KMS-11 (cell line): ENCODE measurements around the gene RMI1.

ENCODE experiments used
- H2AFZ ChIP-seq: fragments of 200-600 bp; sonication (generic); 2 replicates; pipeline ENCODE4 v1.6.1; 2016; ENCODE audit warnings: antibody characterized with exemption, mixed run types, low read depth
- H3K27ac ChIP-seq: fragments of 200-600 bp; sonication (generic); 2 replicates; pipeline ENCODE4 v1.6.1; 2016; ENCODE audit warnings: mild to moderate bottlenecking, mixed run types
- H3K27me3 ChIP-seq: fragments of 200-600 bp; sonication (generic); 2 replicates; pipeline ENCODE4 v1.6.1; 2017; ENCODE audit warnings: mild to moderate bottlenecking, low read depth, mixed run types, moderate library complexity; ENCODE audit not compliant: insufficient read depth
- H3K36me3 ChIP-seq: fragments of 200-600 bp; sonication (generic); 2 replicates; pipeline ENCODE4 v1.6.1; 2017; ENCODE audit warnings: mild to moderate bottlenecking, mixed run types; ENCODE audit not compliant: insufficient read depth
- H3K4me1 ChIP-seq: fragments of 200-600 bp; sonication (generic); 2 replicates; pipeline ENCODE4 v1.6.1; 2016; ENCODE audit warnings: mild to moderate bottlenecking, low read depth, mixed run types; ENCODE audit not compliant: poor library complexity, severe bottlenecking
- H3K4me2 ChIP-seq: fragments of 200-600 bp; sonication (generic); 2 replicates; pipeline ENCODE4 v1.7.0; 2016; ENCODE audit warnings: mild to moderate bottlenecking, mixed run types
- H3K4me3 ChIP-seq: fragments of 200-600 bp; sonication (generic); IDR thresholded peaks from 2 replicates; pipeline ENCODE4 v1.6.1; 2017; ENCODE audit warnings: low read depth, low read length, mixed read lengths; ENCODE audit not compliant: insufficient read depth
- H3K79me2 ChIP-seq: fragments of 200-600 bp; sonication (generic); 2 replicates; pipeline ENCODE4 v1.6.1; 2016; ENCODE audit warnings: low read depth, mixed run types; ENCODE audit not compliant: insufficient read depth
- H3K9ac ChIP-seq: fragments of 200-600 bp; sonication (generic); 2 replicates; pipeline ENCODE4 v1.6.1; 2016; ENCODE audit warnings: mild to moderate bottlenecking, mixed run types
- H4K20me1 ChIP-seq: fragments of 200-600 bp; sonication (generic); 2 replicates; pipeline ENCODE4 v1.6.1; 2016; ENCODE audit warnings: mild to moderate bottlenecking, mixed run types; ENCODE audit not compliant: insufficient read depth
- TF ChIP-seq, protein P1 (sequence below): fragments of 200-600 bp; sonication (generic); conservative IDR thresholded peaks from 2 replicates; pipeline ENCODE4 v1.6.1; 2017; ENCODE audit warnings: low read depth, mild to moderate bottlenecking, antibody characterized with exemption, low read length, moderate library complexity, mixed read lengths

Gene RMI1

DNA sequence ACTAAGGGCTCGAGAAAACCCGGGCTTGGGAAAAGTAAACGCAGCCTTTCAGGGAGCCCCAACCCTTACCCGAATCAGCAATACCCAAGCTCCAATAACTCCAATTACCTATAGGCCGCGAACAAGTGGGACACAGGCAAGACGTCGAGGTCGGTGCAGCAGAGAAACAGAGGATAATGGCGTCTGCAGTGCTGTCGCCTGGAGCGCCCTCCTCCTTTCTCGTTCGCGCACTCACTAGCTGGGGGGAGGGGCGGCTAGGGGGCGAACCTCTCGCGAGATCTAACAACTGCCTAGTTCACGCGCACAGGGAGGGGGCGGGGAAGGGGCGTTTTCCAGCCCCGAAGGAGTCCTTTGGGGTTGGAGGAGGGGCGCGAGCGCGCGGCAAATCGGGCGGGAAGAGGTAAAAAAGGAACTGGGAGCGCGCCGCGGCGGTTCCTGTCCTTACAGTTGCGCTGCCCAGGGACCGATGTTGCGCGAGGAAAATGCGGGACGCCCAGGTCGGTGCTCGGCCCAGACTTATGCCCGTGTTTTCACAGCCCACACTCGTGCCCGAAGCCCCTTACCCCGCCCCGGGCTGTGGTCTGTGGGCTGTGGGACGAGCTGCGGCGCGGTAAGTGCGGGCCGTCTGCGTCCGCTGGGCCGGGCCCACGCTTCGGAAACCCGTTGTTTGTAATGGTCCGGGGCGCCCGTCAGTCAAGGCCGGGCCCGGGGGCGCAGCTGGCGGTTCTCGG lies at the start of gene RMI1:
RMI1 (plus strand) TSS at position 411 of the 731 bp plus-strand sequence. CDS start 20,182 bp downstream, outside the sequence.
- Histone ChIP-seq H3K4me1 (peaks cover 61% of the 10 kb centered on the region), H2AFZ (peak within 1 kb of the TSS; percentile 56), H3K79me2 (peaks cover 94% of the 10 kb centered on the region), H3K4me2 (peak within 1 kb of the TSS; percentile 86), H3K36me3 (peaks cover 16% of the 10 kb centered on the region), H3K27ac (peak within 1 kb of the TSS; percentile 100), H3K9ac (peak within 1 kb of the TSS; percentile 100), H4K20me1 (peaks cover 37% of the 10 kb centered on the region), H3K4me3 (peak within 1 kb of the TSS; percentile 36), H3K27me3 (no peaks in the 10 kb centered on the region)
- TF ChIP-seq, protein P1, sequence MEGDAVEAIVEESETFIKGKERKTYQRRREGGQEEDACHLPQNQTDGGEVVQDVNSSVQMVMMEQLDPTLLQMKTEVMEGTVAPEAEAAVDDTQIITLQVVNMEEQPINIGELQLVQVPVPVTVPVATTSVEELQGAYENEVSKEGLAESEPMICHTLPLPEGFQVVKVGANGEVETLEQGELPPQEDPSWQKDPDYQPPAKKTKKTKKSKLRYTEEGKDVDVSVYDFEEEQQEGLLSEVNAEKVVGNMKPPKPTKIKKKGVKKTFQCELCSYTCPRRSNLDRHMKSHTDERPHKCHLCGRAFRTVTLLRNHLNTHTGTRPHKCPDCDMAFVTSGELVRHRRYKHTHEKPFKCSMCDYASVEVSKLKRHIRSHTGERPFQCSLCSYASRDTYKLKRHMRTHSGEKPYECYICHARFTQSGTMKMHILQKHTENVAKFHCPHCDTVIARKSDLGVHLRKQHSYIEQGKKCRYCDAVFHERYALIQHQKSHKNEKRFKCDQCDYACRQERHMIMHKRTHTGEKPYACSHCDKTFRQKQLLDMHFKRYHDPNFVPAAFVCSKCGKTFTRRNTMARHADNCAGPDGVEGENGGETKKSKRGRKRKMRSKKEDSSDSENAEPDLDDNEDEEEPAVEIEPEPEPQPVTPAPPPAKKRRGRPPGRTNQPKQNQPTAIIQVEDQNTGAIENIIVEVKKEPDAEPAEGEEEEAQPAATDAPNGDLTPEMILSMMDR: no peak

DNA sequence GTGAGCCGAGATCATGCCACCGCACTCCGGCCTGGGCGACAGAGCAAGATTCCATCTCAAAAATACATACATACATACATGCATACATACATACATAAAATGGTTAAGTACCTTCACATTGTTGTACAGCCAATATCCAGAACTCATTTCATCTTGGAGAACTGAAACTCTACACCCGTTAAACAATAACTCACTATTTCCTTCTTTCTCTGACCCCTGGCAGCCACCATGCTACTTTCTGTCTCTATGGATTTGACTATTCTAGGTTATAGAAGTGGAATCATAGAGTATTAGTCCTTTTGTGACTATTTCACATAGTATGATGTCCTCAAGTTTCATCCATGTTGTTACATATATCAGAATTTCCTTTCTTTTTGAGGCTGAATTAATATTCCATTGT lies 49.7 kb upstream of the RMI1 start:
- Histone ChIP-seq H3K4me2 (no peak overlapping the region), H3K79me2 (no peaks in the 10 kb centered on the region), H4K20me1 (no peaks in the 10 kb centered on the region), H3K4me1 (no peaks in the 10 kb centered on the region), H3K27me3 (no peaks in the 10 kb centered on the region), H3K27ac (no peak overlapping the region), H3K9ac (no peak overlapping the region), H3K4me3 (no peak overlapping the region), H3K36me3 (no peaks in the 10 kb centered on the region), H2AFZ (no peak overlapping the region)
- TF ChIP-seq, protein P1: no peak

DNA sequence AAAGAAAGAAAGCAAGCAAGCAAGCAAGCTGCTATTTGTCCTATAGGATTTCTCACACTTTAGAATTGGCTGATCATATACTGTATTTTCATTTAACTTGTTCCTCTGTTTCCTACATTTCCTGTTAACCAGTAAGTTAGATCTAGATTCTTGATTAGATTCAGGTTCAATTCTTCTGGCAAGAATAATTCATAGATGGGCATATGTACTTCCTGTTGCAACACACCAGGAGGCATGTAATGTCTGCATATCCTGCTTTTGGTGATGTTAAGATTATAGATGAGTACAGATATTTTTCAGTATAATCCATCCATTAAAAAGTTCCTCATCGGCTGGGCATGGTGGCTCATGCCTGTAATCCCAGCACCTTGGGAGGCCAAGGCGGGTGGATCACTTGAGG lies 48.6 kb upstream of the RMI1 start:
- Histone ChIP-seq H3K36me3 (no peaks in the 10 kb centered on the region), H2AFZ (no peak overlapping the region), H3K4me3 (no peak overlapping the region), H3K27ac (no peak overlapping the region), H4K20me1 (no peaks in the 10 kb centered on the region), H3K27me3 (no peaks in the 10 kb centered on the region), H3K4me2 (no peak overlapping the region), H3K79me2 (no peaks in the 10 kb centered on the region), H3K4me1 (no peaks in the 10 kb centered on the region), H3K9ac (no peak overlapping the region)
- TF ChIP-seq, protein P1: no peak

DNA sequence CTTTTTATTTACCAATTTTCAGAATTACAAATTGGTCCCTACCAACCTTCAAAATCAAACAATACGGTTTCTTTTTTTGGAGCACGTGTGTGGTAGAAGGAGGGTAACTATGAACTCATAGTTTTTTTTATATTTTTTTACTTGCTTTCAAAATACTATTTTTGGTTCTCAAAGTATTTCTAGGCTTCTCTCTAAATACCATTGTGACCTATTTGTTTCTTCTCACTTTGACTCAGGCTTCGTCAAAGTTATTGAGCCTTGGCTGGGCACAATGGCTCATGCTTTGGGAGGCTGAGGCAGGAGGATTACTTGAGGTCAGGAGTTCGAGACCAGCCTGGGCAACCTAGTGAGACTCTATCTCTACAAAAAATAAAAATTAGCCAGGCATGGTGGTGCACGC lies 47.8 kb upstream of the RMI1 start:
- Histone ChIP-seq H4K20me1 (no peaks in the 10 kb centered on the region), H3K27ac (no peak overlapping the region), H3K9ac (no peak overlapping the region), H3K36me3 (no peaks in the 10 kb centered on the region), H3K4me3 (no peak overlapping the region), H2AFZ (no peak overlapping the region), H3K4me1 (no peaks in the 10 kb centered on the region), H3K27me3 (no peaks in the 10 kb centered on the region), H3K79me2 (no peaks in the 10 kb centered on the region), H3K4me2 (no peak overlapping the region)
- TF ChIP-seq, protein P1: no peak
